Measurements from ENCODE around the gene DAZAP1. TPM values are rescaled to one million over a fixed set of nuclear protein-coding genes. Genes with fewer than 3 reads are reported as not detected.

Gene DAZAP1
- total RNA-seq, 1 donor from 2014 or later = 107 TPM

- Mint-ChIP-seq H3K27me3 (ENCODE audit: insufficient read depth, low read depth) (peaks cover 9% of the 10 kb centered on the region), H3K4me1 (peaks cover 17% of the 10 kb centered on the region), H3K9me3 (no peaks in the 10 kb centered on the region), H3K27ac (no peak overlapping the region), H3K36me3 (peaks cover 30% of the 10 kb centered on the region), H3K4me3 (no peak overlapping the region)
- H3K27ac ChIP-seq = no peak overlapping the region
- no peaks in the 10 kb centered on the region for H3K9me3 ChIP-seq (ENCODE audit: low read depth)
- H3K9ac ChIP-seq = no peak overlapping the region
- H3K4me2 ChIP-seq = no peak overlapping the region
- H3K36me3 ChIP-seq = peaks cover 4% of the 10 kb centered on the region
- H3K4me1 ChIP-seq = peaks cover 15% of the 10 kb centered on the region
- peaks cover 36% of the 10 kb centered on the region for H4K20me1 ChIP-seq (ENCODE audit: low read depth)
- H3K4me3 ChIP-seq = no peak overlapping the region
- no peak overlapping the region for H2AFZ ChIP-seq (replicated peaks)
- peaks cover 38% of the 10 kb centered on the region for H3K79me2 ChIP-seq (ENCODE audit: low read depth)
- no peak for TF ChIP-seq EZH2phosphoT487 (IDR thresholded peaks at IDR 0.05)
- H3K27me3 ChIP-seq = no peaks in the 10 kb centered on the region
- H3F3A ChIP-seq (ENCODE audit: low read depth) = peaks cover 26% of the 10 kb centered on the region
- no peak for DNase-seq (ENCODE audit: low spot score)
Observed at GRCh38 chr19:1366899-1367870, 40.2 kb upstream of the DAZAP1 start.

GRCh38 chr19:1369214-1369805 lies 38.1 kb upstream of the DAZAP1 start:
- TF ChIP-seq CTCF (IDR thresholded peaks at IDR 0.05) (no peak), EZH2phosphoT487 (IDR thresholded peaks at IDR 0.05) (no peak)
- H3K27ac ChIP-seq = no peak overlapping the region
- H3K4me1 ChIP-seq = peaks cover 9% of the 10 kb centered on the region
- no peak overlapping the region for H3K9ac ChIP-seq
- H3K9me3 Mint-ChIP-seq = no peaks in the 10 kb centered on the region
- no peaks in the 10 kb centered on the region for H3K9me3 ChIP-seq (ENCODE audit: low read depth)
- no peak for DNase-seq (ENCODE audit: low spot score)
- H3F3A ChIP-seq (ENCODE audit: low read depth) = peaks cover 24% of the 10 kb centered on the region
- H3K4me1 Mint-ChIP-seq = peaks cover 14% of the 10 kb centered on the region
- no peak overlapping the region for H3K4me3 ChIP-seq
- no peak overlapping the region for H3K4me2 ChIP-seq
- H3K36me3 ChIP-seq = peaks cover 4% of the 10 kb centered on the region
- no peak overlapping the region for H3K4me3 Mint-ChIP-seq
- peaks cover 26% of the 10 kb centered on the region for H3K36me3 Mint-ChIP-seq
- H3K27me3 Mint-ChIP-seq (ENCODE audit: insufficient read depth, low read depth) = peaks cover 10% of the 10 kb centered on the region
- H3K79me2 ChIP-seq (ENCODE audit: low read depth) = peaks cover 17% of the 10 kb centered on the region
- no peak overlapping the region for H2AFZ ChIP-seq (replicated peaks)
- no peak overlapping the region for H3K27ac Mint-ChIP-seq
- H3K27me3 ChIP-seq = no peaks in the 10 kb centered on the region
- H4K20me1 ChIP-seq (ENCODE audit: low read depth) = peaks cover 20% of the 10 kb centered on the region

GRCh38 chr19:1370579-1371361 lies 36.6 kb upstream of the DAZAP1 start:
- Histone ChIP-seq H3K4me3 (no peak overlapping the region), H3K4me1 (peaks cover under 1% of the 10 kb centered on the region), H3F3A (ENCODE audit: low read depth) (peaks cover 25% of the 10 kb centered on the region), H3K27ac (no peak overlapping the region), H3K4me2 (no peak overlapping the region), H3K79me2 (ENCODE audit: low read depth) (peaks cover 3% of the 10 kb centered on the region), H3K27me3 (no peaks in the 10 kb centered on the region), H2AFZ (replicated peaks) (no peak overlapping the region), H3K9ac (no peak overlapping the region), H4K20me1 (ENCODE audit: low read depth) (peaks cover 9% of the 10 kb centered on the region), H3K9me3 (ENCODE audit: low read depth) (no peaks in the 10 kb centered on the region), H3K36me3 (peaks cover 4% of the 10 kb centered on the region)
- TF ChIP-seq CTCF (IDR thresholded peaks at IDR 0.05) = no peak
- no peak for TF ChIP-seq EZH2phosphoT487 (IDR thresholded peaks at IDR 0.05)
- TF ChIP-seq EZH2 (IDR thresholded peaks at IDR 0.05) = no peak
- no peak for DNase-seq (ENCODE audit: low spot score)
- peaks cover 21% of the 10 kb centered on the region for H3K36me3 Mint-ChIP-seq
- H3K4me1 Mint-ChIP-seq = peaks cover 8% of the 10 kb centered on the region
- no peaks in the 10 kb centered on the region for H3K9me3 Mint-ChIP-seq
- peaks cover 10% of the 10 kb centered on the region for H3K27me3 Mint-ChIP-seq (ENCODE audit: insufficient read depth, low read depth)
- H3K27ac Mint-ChIP-seq = no peak overlapping the region
- no peak overlapping the region for H3K4me3 Mint-ChIP-seq
